ENCODE measurements around the gene DNMT3L.

DNMT3L gene

GRCh38 chr21:44261675-44262295, at the start of gene DNMT3L:
DNMT3L (minus strand) TSS chr21:44261897; CDS start chr21:44261259, 638 bp downstream.
- DNase-seq (ENCODE audit: low read depth): no peak
- no peak within 1 kb of the TSS for H3K4me3 ChIP-seq (ENCODE audit: low read depth, low read length)
- TF ChIP-seq POLR2A (IDR thresholded peaks at IDR 0.05; ENCODE audit: extremely low read depth, insufficient read length): no peak
- no peak for TF ChIP-seq MYC (IDR thresholded peaks at IDR 0.05; ENCODE audit: low read depth, low read length)
- TF ChIP-seq CTCF (IDR thresholded peaks at IDR 0.05; ENCODE audit: low read depth, low read length): no peak

- no peak for DNase-seq (ENCODE audit: low read depth)
- H3K4me3 ChIP-seq (ENCODE audit: low read depth, low read length): no peak overlapping the region
- TF ChIP-seq MAX (IDR thresholded peaks at IDR 0.05; ENCODE audit: low read depth, low read length): no peak
- TF ChIP-seq MYC (IDR thresholded peaks at IDR 0.05; ENCODE audit: low read depth, low read length): no peak
- TF ChIP-seq CTCF (IDR thresholded peaks at IDR 0.05; ENCODE audit: low read depth, low read length): no peak
- no peak for TF ChIP-seq POLR2A (IDR thresholded peaks at IDR 0.05; ENCODE audit: extremely low read depth, insufficient read length)
These were observed 49.2 kb upstream of the DNMT3L start for GRCh38 chr21:44310628-44311507.

- no peak overlapping the region for H3K4me3 ChIP-seq (ENCODE audit: low read depth, low read length)
- TF ChIP-seq POLR2A (IDR thresholded peaks at IDR 0.05; ENCODE audit: extremely low read depth, insufficient read length): no peak
- no peak for TF ChIP-seq MAX (IDR thresholded peaks at IDR 0.05; ENCODE audit: low read depth, low read length)
- no peak for TF ChIP-seq MYC (IDR thresholded peaks at IDR 0.05; ENCODE audit: low read depth, low read length)
- DNase-seq (ENCODE audit: low read depth): no peak
These were observed 45.4 kb upstream of the DNMT3L start for GRCh38 chr21:44306936-44307704.

- TF ChIP-seq CTCF (IDR thresholded peaks at IDR 0.05; ENCODE audit: low read depth, low read length) (no peak), MAX (IDR thresholded peaks at IDR 0.05; ENCODE audit: low read depth, low read length) (no peak), POLR2A (IDR thresholded peaks at IDR 0.05; ENCODE audit: extremely low read depth, insufficient read length) (no peak), MYC (IDR thresholded peaks at IDR 0.05; ENCODE audit: low read depth, low read length) (no peak)
- no peak overlapping the region for H3K4me3 ChIP-seq (ENCODE audit: low read depth, low read length)
- DNase-seq (ENCODE audit: low read depth): no peak
These were observed 44.0 kb upstream of the DNMT3L start for GRCh38 chr21:44305691-44306090.

- peak; percentile 61 for DNase-seq (ENCODE audit: low read depth)
- TF ChIP-seq MYC (IDR thresholded peaks at IDR 0.05; ENCODE audit: low read depth, low read length): no peak
- TF ChIP-seq POLR2A (IDR thresholded peaks at IDR 0.05; ENCODE audit: extremely low read depth, insufficient read length): no peak
- peak; percentile 55 for TF ChIP-seq CTCF (IDR thresholded peaks at IDR 0.05; ENCODE audit: low read depth, low read length)
- no peak for TF ChIP-seq MAX (IDR thresholded peaks at IDR 0.05; ENCODE audit: low read depth, low read length)
These were observed 43.2 kb upstream of the DNMT3L start for GRCh38 chr21:44304877-44305293.

More at GRCh38 chr21:44304877-44305293, 43.2 kb upstream of the DNMT3L start:
- H3K4me3 ChIP-seq (ENCODE audit: low read depth, low read length): no peak overlapping the region
